ENCODE results near the gene TMEM143. TPM values are rescaled to one million over a fixed set of nuclear protein-coding genes. Genes with fewer than 3 reads are reported as not detected.

Gene TMEM143
- total and polyA plus RNA-seq, 10 of the 15 experiments (the other 5 are each of a cell fraction or from before 2014, with no cell fraction given) = 1.5 to 19.5 (median 10.1) TPM

GRCh38 chr19:48333467-48334384 is 30.0 kb downstream of the TMEM143 start (continued):
- TF ChIP-seq PAX5 (IDR thresholded peaks at IDR 0.05; ENCODE audit: borderline replicate concordance, low read depth, low read length) (0 out of 2 replicates have a peak, but pooled peaks have one; percentile 25), ZNF207 (IDR thresholded peaks at IDR 0.05; ENCODE audit: borderline replicate concordance) (0 out of 2 replicates have a peak, but pooled peaks have one; percentile 30), POLR2AphosphoS2 (IDR thresholded peaks at IDR 0.05; ENCODE audit: low read depth, low read length) (0 out of 2 replicates have a peak, but pooled peaks have one; percentile 48), STAT1 (conservative IDR thresholded peaks at IDR 0.05) (peak; percentile 82; the same call in 1 of the 2 replicates), ZBTB4 (CRISPR knock-in tag; IDR thresholded peaks at IDR 0.05) (0 out of 2 replicates have a peak, but pooled peaks have one; percentile 16), IKZF2 (IDR thresholded peaks at IDR 0.05) (peak; percentile 50 to 57; a peak in 1 of 4 replicates), BACH1 (IDR thresholded peaks at IDR 0.05; ENCODE audit: borderline replicate concordance) (peak; percentile 51), PKNOX1 (IDR thresholded peaks at IDR 0.05) (no peak), HDAC6 (IDR thresholded peaks at IDR 0.05; ENCODE audit: unreplicated experiment) (no peak), RCOR1 (conservative IDR thresholded peaks at IDR 0.05; ENCODE audit: low read depth, low read length) (0 out of 2 replicates have a peak, but pooled peaks have one; percentile 49), CHD2 (IDR thresholded peaks at IDR 0.05; ENCODE audit: borderline replicate concordance, low read depth, low read length) (peak; percentile 73; the same call in 1 of the 2 replicates), RELB (IDR thresholded peaks at IDR 0.05; ENCODE audit: low read depth) (0 out of 2 replicates have a peak, but pooled peaks have one; percentile 33), IKZF1 (conservative IDR thresholded peaks at IDR 0.05) (peak; percentile 59), CEBPZ (IDR thresholded peaks at IDR 0.05; ENCODE audit: low read depth, low read length) (no peak), PBX3 (IDR thresholded peaks at IDR 0.05; ENCODE audit: insufficient replicate concordance, low read depth, low read length) (peak; percentile 15), BHLHE40 (IDR thresholded peaks at IDR 0.05; ENCODE audit: borderline replicate concordance in 1 of 2, low read depth in 2 of 2, low read length in 1 of 2) (peak; percentile 46 to 79; a peak in 3 of 4 replicates)

Measured in GM12878 (cell line).